ENCODE measurements around the gene SIRT7.

DNA sequence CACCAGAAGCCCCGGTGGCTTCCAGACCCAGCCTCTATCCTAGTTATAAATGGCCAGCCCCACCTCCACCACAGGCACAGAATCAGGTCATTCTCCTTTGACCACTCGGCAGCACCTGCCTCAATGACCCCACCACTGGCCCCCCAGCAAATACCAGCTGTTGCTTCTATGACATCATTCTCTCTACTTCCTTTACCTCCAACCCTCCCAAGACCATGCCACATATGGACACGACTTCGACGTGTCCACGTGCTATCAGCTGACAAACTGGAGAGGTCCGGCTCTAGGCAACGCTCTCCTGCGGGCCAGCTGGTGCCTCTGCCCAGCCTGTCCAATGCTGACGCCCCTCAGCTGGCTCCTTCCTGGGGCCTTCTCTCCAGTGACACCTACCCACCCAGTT is 32.5 kb downstream of the SIRT7 start:
- no peak for TF ChIP-seq POU2F2 (IDR thresholded peaks at IDR 0.05; ENCODE audit: low read depth, low read length)
- no peak for TF ChIP-seq POLR2A (IDR thresholded peaks at IDR 0.05; ENCODE audit: low read depth, low read length)
- no peak for TF ChIP-seq TAF1 (IDR thresholded peaks at IDR 0.05; ENCODE audit: low read depth, low read length)
- TF ChIP-seq POLR2AphosphoS5 (IDR thresholded peaks at IDR 0.05; ENCODE audit: low read depth, low read length), result no peak
- TF ChIP-seq SPI1 (IDR thresholded peaks at IDR 0.05; ENCODE audit: low read depth, low read length), result no peak
- TF ChIP-seq PAX5 (IDR thresholded peaks at IDR 0.05; ENCODE audit: insufficient read depth, low read length, severe bottlenecking), result no peak

Measured in GM12891 (cell line).